GM19239 (cell line): ENCODE data around the gene NOTCH1.

ENCODE experiments used
- DNase-seq: peaks from one replicate; pipeline ENCODE4 v3.0.0; 2011; ENCODE audit warnings: low spot score; ENCODE audit not compliant: insufficient read length
- FAIRE-seq: peaks from 2 replicates; lab custom pipeline; 2011; peaks lifted over from hg19 to GRCh38; lab: Jason Lieb, UNC

NOTCH1 gene

DNA sequence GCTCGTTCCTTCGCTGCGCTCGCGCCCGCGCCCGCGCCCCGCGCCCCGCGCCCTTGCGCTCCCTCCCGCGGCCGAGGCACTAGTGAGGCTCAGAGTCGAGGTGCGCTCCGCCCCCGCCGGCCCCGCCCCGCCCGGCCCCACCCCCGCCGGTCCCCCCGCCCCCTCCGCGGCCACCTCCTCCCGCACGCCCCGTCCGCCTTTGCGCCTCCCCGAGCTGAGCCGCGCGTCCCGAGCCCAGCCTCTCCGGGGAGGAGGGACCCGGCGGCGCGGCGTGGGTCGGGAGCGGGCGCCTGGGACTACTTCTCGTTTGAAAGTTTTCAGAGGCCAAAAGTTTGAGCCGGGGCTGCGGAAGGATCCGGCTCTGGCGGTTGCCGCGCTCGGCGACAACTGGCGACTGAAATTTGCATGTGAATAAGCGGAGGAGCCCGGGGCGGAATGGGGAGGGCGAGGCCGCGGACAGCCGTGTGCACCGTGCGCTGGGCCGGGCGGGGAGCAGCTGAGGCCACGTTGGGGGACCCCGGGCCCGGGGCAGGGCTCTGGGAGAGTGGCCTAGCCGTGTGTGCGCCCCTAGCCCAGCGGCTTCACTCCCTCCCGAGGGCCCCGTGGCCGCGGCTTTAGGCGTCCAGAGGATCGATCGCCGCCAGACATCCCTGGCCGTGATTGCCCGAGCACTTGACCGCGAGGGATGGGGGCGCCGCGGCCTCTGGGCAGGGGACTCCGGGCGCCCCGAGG lies at the start of gene NOTCH1:
Gene NOTCH1, minus strand, starts transcription at position 84 of the 732 bp plus-strand sequence. CDS start 262 bp downstream, outside the sequence.
- FAIRE-seq: peak; percentile 87
- peak; percentile 92 for DNase-seq

DNA sequence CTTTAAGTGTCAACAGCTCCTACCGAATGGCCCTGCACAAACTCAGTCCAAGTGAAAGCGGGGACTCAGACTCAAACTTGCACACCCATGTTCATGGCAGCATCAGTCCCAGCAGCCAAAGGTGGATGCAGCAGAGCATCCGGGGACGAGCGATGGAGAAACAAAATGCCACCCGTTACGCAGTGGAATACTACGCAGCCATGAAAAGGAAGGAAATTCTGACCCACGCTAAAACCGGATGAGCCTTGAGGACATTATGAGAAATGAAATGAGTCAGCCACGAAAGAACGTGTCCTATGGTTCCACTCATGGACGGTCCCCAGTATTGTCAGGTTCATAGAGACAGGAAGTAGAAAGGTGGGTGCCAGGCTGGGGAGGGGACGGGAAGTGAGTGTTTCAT lies 48.6 kb upstream of the NOTCH1 start:
- DNase-seq: no peak
- no peak for FAIRE-seq

DNA sequence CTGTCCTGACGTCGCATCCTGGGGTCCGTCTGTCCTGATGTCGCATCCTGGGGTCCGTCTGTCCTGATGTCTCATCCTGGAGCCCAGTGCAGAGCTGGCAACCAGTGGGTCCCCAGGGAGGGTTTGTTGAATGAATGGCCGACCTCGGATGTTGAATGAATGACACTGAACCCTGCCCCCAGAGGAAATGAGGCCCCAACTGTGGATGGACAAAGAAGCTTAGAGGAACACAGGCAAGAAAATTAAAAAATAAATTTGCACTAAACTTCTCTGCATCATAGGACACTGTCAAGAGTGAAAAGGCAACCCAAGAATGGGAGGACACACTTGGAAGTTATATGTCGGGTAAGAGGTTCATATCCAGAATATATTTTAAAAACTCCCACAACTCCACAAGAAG lies 47.7 kb upstream of the NOTCH1 start:
- no peak for DNase-seq
- no peak for FAIRE-seq

DNA sequence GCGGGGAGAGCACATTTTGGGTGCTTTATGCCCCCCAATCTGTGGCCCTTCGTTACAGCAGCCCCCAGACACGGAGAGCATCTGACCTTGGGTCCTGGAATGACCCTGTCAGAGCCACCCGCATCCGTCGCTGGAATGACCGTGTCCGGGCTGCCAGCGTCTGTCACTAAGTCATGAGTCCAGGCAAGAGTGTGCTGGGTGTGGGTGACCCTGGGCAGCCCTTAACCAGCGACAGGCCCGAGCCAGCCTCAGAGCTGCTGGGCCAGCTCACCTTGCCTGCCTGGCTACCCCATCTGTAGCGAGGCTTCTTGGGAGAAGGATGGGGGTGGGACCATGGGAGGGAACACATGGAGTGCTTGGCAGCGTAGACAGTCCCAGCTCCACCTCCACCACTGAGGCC lies 46.8 kb upstream of the NOTCH1 start:
- FAIRE-seq (no peak), DNase-seq (no peak)

DNA sequence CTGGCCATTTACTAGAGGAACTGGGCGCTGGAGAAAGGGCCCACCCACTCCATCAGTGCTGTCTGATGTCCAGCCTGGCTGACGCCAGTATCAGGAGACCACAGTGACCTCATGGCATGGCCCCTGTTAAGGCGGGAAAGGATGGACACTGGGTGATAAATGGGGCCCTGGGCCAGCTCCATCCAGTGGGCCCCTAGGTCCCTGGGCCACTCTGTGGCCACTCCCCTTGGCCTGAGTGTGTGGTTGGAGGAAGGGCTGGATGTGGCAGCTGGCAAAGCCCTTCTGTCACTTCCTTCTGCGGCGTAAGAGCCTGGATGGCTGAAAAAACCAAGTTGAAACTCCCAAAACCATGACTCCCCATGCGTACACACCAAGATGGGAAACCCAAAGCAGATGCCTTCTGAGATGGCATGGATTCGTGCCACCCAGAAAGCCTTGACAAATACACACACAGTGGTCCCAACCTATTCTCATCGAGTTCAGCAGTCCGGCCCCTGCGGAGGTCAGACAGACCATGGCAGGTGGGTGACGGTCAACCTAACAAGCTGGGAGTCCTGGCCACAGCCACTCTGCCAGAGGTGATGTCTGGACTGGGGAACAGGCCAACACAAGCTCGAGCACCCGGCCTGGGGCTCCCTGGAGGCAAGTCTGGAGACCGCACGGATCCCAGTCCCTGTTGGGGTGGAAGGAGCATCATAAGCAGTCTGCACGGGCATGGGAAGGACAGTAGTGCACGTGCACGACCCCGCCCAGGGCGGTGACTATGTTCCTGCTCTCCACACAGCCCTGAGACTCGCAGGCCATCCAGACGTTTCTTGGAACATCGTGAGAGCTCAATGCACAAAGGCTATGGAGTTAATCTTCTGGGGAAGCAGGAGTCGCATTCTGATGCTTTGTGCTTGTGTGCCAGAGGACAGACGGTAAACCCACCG lies 45.2 kb upstream of the NOTCH1 start:
- no peak for FAIRE-seq
- no peak for DNase-seq

DNA sequence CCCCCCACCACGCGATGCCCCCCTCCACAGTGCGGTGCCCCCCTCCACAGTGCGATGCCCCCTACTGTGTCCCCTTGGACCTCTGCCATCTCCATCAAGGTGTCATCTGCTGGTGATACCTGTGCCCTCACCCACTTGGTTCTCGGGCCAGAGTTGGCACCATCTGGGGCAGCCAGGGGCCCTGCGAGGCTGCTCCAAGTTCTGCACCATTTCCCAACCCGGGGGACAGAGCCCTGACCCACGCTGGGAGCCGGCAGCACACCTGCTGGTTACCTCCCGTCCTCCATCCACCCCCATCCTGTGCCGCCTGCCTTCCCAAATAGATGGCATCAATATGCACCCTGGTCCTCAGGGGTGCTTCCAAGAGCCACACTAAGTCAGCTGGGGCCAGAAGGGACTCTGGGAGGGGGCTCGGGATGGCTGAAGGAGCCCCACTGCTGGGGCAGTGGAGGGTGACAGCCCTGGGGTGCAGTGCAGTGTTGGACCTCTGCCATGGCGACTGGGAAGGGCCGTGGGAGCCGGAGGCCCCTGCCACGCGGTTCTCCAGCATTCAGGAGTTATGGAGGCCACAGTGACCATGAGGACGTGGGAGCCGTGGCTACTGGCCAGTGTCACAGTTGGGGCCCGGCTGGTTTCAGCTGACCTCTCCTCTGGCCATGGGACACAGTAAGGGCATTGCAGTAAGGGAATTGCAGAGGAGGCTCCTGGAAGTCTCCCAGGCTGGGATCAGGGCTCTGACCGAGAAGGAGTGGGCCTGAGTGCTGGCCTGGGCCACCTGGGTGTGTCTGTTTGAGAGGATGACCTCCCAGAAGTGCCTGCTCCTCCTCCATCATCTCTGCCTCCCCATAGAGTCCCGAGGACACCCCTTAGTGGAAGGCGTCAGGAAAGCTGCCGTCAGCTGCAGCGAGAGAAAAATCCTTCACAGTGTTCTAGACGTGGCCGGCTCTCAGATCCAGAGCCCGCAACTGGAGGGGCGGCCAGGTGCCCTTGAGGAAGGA lies 44.2 kb upstream of the NOTCH1 start:
- DNase-seq (no peak), FAIRE-seq (no peak)

DNA sequence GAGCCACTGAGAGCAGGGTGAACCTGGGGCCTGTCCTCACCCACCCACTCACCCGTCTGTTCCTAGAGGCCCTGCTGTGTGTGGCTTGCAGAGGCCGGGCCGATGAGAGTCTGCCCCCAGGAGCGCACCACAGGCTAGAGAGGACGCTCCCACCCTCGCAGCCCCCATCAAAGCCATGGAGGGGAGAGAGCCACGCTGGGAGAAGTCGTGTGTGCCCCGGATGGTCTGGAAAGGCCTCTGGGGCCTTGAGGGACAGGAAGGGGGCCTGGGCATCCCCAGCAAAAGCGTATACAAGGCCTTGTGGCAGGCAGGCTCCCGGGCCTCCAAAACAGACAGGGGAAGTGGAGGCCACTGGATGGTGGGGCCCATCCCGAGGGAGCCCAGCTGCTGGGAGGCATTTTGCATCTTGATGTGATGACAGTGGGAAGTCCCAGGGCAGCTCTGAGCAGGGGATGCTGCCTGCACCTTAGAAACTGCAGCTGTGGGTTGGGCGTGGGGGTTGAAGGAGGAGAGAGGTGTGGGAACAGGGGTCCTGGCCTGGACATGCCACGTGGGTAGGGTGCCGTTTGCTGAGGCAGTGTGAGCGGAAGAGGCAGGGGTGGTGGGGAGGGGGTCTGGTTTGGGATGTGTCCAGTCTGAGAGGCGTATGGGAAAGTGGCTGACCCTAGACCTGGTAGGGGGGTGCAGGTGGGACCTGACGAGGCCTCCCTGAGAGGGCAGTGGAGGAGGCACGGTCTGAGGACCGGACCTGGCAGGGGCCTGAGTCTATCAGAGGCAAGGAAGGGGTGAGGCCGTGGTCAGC lies 43.0 kb upstream of the NOTCH1 start:
- FAIRE-seq: no peak
- DNase-seq: no peak

DNA sequence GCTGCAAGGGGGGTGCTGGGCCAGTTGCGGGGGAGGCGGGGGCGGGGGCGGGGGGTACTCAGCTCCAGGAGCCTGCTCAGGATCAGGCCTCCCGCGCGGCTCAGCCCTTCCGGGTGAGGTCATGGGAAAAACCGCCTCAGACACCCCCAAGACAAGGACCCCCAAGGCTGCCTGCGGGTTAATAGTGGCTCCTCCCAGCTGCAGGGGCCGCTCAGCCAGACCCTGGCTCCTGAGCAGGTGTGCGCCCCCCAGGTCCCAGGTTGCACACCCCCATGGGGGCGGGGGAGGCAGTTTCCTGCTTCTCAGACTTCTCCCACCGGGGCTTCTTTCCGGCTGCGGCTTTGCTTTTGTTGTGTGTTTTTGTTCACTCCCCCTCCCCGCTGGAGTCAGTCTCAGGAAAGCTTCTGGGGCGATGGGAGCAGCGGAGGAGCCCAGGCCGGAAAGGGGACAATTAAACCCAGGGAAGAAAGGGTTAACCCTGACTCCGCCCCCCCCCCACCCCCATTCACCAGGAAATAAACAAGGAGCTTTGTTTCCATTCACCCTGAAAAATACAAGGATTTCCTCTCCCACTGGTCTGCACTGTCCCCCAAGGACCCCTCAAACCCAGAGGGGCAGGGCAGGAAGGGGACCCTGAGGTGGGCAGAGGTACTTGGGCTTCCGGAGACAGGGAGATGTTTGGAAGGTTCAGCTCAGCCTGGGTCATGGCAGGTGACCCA lies 42.3 kb upstream of the NOTCH1 start:
- no peak for DNase-seq
- no peak for FAIRE-seq

DNA sequence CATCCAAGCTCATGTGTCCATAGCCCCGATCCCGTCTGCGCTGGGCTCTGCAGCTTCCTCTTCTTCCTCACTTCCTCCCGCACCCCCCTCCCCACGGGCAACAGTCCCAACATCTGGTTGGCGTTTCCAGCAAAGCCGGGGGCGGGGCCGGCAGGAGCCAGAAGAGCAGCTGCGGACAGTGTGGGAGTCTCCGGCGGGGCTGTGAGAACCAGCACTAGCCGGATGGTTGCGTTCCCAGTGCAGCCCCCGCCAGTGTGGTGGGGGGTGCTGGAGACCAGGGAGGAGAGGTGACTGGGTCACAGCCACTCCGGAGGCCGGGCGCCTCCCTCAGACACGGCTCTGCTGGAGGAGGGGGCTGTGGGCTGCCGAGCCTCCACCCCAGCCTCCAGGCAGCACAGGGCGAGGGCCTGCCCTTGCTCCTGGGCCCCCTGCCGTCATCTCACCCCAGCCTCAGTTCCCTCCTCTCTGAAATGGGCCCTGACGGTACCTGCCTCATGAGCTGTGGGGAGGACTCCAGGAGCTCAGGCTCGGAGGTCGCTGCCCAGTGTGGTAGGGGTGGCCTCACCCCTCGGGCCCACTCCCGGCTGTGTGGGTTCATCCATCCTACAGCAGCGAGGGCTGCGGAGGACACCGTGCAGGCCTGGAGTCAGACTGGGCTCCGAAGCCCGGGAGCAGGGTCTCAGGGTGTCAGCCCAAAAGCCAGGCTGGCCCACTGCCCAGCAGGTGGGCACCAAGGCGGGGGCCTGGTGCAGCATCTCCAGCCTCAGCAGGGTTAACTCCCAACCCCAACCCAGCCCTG lies 41.5 kb upstream of the NOTCH1 start:
- no peak for FAIRE-seq
- no peak for DNase-seq

DNA sequence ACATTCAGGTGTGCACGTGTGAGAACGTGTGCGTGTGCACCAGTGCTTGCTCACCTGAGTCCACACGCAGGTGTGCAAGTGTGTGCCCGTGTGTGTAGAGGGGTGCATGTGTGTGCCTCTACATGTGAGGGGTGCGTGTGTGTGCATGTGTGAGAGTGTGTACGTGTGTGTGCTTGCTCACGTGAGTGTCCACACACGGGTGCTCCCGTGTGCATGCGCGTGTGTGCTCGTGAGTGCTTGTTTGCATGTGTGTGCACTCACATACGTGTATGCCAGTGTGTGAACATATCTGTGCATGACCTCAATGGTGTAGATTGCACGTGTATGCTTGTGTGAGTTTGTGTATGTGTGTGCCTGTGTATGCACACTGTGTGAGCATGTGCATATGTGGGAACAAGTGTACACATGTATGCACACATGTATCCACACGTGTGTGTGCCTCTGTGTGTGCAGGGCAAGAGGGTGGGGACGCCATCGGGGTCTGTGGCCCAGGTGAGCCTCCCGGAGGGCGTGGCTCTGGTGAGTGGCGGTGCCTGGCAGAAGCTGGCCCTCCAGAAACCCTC lies 40.6 kb upstream of the NOTCH1 start:
- FAIRE-seq (no peak), DNase-seq (no peak)

DNA sequence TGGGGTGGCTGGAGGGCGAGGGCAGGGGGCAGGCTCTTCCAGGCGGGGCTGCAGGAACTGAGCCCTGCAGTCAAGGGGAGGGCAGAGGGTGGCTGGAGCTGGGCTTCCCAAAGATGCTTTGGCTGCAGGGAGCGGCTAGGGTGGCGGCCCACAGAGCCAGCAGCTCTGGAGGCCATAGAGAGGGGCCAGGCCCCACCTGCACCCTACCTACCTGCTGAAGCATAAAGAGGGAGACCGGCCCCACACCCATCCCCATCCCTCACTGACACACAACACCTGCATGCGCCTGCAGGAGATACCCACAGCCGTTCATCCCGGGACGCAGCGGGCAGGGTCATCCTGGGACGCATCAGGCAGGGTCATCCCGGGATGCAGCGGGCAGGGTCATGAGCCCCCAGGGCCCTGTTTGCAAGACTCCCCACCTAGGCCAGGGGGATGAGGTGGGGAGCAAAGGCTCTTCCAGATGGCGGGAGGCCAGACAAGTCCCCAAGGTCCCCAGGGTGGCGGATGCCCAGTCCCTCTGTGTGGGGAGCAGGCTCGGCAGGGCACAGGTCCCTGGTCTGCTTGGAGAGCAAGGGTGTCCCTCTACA lies 39.8 kb upstream of the NOTCH1 start:
- no peak for FAIRE-seq
- no peak for DNase-seq

DNA sequence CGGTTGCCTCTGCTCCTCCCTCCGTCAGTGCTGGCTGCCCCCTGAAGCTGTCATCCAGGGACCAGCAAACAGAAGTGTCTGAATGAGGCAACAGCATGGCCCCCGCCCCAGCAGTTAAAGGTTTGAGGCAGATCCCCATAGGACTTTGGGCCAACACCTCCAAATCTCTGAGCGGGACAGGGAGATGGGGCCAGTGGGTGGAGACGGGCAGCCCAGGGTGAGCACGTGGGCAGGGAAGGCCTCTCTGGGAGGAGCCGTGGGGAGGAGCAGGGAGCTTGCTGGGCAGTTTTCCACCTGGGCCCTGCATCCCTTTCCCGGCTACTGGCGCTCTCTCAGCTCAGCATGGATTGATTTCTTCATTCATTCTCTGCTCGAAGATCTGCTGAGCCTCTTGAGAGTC lies 39.1 kb upstream of the NOTCH1 start:
- no peak for DNase-seq
- FAIRE-seq: no peak

DNA sequence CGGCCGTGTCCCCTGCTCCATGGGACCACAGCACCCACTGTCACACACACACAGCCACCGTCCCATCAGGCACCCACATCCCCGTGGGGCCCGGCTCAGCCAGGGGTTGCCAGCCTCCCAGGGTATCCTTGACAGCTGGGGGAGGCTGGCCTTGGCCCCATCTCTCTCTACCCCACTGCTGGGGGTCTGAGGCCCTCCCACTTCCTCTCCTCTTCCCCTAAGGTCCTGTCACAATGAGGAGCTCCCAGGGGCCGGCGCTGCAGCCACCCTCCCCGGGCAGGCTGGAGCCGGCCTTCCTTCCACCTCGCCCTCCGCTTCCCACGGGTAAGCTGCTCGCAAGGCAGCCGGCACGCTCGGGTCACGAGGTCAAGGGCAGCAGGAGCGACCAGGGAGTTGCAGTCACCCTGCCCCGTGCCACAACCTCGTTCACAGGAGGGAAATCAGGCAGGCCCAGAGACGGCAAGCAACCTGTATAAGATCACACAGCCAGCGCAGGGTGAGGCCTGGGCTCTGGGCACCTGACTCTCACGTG lies 38.6 kb upstream of the NOTCH1 start:
- no peak for FAIRE-seq

DNA sequence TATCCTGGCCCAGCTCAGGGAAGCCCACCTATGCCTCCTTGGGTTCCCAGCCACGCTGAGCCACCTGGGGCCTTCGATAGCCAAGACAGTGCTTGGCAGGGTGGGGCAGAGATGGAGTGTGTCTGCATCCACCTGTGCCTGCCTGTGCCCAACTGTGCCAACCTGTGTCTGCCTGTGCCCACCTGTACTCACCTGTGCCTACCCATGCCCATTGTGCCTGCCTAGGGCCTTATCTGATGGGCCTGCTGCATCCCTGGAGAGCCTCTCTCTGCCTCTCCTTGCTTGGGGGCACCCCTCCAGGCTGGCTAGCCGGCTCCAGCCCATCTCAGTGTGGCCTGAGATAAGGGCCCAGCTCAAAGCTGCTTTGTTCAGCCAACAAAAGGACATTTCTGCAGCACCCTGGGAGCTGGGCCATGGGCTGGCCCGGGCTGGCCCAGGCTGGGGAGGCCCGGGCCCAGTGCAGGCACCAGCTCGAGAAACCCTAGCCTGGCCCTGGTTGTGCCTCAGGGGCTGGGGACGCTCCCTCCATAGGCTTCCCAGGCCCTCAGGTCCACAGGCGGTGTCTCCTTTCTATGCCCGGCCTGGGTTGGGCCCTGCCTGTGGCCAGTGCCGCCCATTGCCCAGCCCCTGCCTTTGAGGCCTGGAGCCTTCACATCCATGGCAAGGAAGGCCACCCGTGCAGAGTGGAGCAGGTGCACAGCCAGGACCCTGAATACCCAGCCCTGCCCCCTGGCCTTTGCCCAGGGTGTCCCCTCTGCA lies 37.3 kb upstream of the NOTCH1 start:
- FAIRE-seq (no peak), DNase-seq (no peak)

More for the DNA sequence above, 38.6 kb upstream of the NOTCH1 start:
- DNase-seq: no peak

DNA sequence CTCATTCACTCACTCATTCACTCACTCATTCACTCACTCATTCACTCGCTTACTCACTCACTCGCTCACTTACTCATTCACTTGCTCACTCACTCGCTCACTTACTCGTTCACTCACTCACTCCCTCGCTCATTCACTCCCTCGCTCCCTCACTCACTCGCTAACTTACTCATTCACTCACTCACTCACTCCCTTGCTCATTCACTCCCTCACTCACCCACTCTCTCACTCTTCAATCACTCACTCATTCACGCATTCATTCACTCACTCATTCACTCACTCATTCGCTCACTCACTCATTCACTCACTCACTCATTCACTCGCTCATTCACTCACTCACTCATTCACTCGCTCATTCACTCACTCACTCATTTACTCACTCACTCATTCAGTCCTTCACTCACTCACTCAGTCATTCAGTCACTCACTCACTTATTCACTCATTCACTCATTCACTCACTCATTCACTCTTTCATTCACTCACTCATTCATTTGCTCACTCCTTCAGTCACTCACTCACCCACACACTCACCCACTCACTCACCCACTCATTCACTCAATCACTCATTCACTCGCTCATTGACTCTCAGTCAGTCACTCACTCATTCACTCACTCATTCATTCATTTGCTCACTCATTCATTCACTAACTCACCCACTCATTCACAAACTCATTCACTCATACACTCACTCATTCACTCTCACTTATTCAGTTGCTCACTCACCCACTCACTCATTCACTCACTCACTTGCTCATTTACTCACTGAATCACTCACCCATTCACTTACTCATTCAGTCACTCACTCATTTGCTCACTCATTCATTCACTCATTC lies 36.0 kb upstream of the NOTCH1 start:
- FAIRE-seq (no peak), DNase-seq (no peak)
